DMS153 (cell line): ENCODE results near the gene SLC15A5.

Experiments used
- DNase-seq: peaks from one replicate; lab custom pipeline; 2025; lab: John Stamatoyannopoulos, UW

SLC15A5 gene

DNA sequence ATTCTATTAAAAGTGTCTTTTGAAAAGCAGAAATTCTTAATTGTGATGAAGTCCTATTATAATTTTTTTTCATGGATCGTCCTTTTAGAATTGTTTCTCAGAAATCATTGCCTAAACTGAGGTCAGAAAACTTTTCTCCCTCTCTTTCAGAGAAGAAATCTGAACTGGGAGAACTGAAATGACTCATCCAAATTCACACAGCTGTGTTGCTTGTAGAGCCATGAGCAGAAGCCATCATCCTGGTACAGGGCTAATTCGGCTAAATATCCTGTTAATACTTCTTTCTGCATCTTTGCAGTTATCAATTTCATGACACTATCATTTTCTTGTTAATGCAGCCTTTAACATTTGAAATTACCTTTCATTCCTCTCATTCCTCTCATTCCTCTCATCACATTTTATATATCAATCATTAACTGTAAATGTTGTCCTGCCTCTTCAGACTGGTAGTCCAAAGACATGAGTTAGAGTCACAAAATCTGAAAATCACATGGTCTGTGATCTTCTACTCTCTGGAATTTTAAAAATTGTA lies 15.5 kb downstream of the SLC15A5 start:
- no peak for DNase-seq

DNA sequence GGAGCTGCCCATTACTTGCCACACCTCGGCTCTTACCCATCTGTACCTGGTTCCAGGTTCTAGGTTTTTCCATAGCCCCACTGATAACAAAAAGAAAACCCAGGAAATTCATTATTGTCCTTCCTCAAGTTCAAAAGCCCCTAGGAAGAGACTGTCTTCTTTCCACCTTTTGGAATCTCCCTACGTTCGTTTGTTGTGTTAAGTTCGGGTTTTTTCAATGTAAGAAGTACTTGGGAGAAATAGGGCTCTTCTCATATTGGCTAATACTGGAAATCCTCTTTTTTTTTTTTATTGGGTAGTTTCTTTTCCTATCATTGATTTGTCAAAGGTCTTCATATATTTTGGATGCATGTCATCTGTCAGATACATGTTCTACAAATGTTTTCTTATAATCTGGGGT lies 17.3 kb downstream of the SLC15A5 start:
- DNase-seq: no peak

- DNase-seq: no peak
These were observed 18.5 kb downstream of the SLC15A5 start for GRCh38 chr12:16258963-16259362.

DNA sequence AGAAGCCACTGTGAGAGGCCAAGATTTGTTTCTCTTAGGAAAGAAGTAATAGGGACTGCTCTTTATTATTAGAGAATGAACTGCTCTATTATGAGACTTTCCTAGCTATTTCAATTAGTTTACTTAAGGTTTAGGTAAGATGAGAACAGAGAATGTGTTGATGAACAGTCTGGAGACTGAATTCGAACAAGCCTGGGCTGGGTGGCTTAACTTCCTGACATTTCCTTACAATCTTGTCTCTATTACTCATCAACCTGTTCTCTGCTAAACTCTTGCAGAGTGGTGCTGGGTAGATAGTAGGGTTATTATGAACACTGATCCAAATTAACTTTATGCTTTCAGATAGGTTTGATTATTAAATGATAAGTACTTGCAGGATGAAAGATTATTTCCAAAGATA lies 31.2 kb downstream of the SLC15A5 start:
- no peak for DNase-seq

GRCh38 chr12:16245209-16245608 lies 32.3 kb downstream of the SLC15A5 start:
- DNase-seq: no peak

GRCh38 chr12:16243487-16244412 lies 33.7 kb downstream of the SLC15A5 start:
- DNase-seq: no peak

DNA sequence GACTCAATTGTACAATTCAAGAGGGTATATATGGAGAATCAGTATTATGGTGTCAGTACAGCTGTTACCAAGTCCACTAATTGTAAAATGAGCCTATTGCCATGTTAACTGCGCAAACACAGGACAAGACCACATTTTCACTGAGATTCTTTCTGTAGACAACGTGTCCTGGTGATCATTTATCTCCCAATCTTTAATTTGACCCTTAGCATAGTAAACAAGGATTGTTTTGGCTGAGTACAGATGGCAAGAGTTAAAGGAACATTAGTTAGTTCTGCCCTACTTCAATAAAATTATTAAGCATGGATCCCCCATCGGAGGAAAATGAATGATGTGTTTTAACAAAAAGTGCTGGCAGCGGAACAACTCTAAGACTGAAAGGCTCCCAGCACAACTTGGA lies 36.1 kb downstream of the SLC15A5 start:
- DNase-seq: no peak

DNA sequence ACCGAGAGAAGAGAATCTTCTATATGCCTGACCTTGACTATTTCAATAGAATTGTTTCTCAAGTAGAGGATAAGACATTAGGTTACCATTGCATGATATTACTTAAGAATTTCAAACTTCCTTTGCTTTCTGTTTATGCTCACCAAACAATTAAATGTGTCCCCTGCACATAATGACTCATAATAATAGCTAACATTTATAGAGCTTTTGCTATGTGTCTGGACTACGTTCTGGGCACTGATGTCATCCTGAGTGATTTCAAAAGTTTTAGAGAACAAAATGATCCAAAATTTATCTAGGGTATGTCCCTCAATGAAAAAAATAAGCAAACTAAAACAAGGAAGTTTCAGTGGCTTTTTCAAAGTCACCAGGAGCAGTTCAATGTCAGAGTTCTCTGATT lies 38.8 kb downstream of the SLC15A5 start:
- no peak for DNase-seq

GRCh38 chr12:16229676-16230075 lies 47.8 kb downstream of the SLC15A5 start:
- DNase-seq: no peak

DNA sequence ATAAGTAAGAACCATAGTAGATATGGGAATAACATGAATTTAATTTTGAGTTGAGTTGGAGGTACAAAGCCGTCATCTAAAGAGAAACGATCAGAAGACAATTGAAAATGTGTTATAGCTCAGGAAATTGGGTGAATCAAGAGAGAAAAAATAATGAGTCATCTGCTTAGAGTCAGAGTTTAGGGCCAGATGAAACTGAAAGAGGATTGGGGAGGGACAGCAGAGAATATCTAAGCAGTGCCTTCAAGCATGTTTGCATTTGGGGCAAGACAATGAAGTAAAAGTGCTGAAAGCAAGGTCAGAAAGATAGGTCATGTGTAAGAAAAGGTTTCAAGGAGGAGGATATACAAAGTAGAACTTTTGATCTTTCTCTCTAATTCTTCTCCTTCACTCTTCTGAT lies 49.4 kb downstream of the SLC15A5 start:
- DNase-seq: no peak

DNA sequence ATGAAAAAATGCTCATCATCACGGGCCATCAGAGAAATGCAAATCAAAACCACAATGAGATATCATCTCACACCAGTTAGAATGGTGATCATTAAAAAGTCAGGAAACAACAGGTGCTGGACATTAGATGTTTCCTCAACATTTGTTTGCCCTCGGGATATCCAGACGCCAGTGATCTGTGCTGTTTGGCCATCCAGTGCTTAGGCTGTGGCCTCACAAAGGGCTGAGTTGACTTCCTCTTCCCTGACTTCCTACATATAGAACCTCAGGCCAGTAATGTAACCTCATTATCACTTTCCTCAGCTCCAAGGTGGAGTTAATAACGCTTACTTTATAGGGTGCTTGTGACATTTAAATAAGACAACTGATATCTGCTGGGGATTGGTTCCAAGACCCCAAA lies 51.8 kb downstream of the SLC15A5 start:
- DNase-seq: no peak

DNA sequence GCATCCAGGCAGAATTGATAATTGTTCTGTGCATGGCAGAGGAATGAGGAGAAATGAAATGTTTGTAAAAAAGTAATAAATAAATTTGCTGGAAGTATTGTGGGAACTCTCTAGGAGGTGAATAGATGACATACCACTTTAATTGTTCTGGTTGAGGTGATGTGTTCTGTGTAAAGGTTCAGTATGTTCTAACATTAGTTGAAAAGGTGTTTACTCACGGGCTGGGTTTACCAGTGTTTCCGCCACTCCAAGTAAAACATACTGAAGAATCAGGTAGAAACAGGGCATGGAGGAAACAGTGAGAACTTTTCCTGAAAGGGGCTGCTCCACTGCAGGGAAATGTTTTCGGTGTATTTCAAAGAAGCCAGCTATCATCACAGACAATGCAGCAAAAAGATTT lies 53.3 kb downstream of the SLC15A5 start:
- no peak for DNase-seq

DNA sequence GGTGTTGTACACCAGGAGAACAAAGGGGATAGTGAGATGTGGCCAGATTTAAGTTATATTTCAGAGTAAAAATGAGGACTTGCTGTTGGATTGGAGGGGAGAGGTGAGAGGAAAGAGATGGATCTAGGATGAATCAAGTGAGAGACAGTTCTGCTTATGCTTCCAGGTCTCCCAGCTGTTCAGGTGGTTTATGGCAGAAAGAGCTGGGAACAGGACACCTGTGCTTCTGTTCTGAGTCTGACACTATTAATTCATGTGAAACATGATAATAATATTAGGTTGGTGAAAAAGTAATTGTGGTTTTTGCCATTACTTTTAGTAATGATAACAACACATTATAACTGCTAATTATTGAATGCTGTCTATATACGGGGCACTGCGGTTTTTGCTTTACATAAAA lies 55.7 kb downstream of the SLC15A5 start:
- no peak for DNase-seq

- no peak for DNase-seq
These were observed 57.4 kb downstream of the SLC15A5 start for GRCh38 chr12:16220120-16220519.

GRCh38 chr12:16218934-16219751 lies 58.3 kb downstream of the SLC15A5 start:
- no peak for DNase-seq

DNA sequence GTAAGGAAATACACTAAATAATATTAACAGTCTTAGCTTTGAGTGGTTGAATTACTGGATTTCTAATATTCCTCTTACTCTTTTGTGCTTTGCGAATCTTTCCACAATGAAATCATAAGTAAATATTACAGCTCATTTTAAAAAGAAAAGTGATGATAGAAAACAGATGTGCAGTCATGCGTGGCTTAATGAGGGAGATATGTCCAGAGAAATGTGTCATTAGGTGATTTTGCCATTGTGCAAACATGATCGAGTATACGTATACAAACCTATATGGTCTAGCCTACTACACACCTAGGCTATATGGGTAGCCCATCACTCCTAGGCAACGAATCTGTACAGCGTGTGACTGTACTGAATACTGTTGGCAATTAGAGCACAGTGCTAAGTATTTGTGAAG lies 59.3 kb downstream of the SLC15A5 start:
- DNase-seq: no peak

DNA sequence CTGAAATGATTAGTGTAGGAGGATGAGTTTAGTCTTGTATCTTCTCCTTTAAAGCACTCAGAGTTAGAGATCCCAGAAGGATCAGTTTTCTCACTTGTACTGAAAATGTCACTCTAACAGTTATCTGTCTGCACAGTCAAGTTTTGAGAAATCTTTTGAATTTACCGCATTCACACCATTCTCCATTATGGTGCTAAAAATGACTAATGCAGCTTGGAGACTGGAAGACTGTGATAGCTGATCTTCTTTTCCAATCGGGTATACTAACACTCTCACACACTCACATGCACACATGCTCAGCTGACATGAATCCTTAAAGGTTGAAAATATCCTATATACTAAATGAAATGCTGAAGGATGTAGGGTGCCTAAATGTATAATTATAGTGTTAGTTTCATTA lies 65.8 kb downstream of the SLC15A5 start:
- no peak for DNase-seq

DNA sequence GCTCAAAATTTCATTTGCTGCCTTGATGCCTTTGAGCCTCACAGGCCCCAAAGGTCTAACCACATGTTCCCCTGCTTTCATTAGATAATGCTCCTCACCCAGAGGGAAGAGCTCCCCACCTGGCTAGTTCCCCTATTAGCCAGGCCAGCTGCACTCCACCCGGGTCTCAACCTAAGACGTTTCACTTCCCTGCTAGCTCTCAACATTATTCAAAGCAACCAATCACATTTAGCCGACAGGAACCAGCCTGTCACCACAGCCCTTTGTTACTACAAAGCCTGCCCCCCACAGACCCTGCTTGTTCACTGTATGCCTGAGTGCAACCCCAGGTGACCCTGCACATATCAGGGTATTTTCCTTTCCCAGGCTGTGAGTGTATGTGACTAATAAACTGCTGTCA lies 78.6 kb downstream of the SLC15A5 start:
- no peak for DNase-seq

GRCh38 chr12:16197600-16197999 lies 79.9 kb downstream of the SLC15A5 start:
- DNase-seq: no peak

DNA sequence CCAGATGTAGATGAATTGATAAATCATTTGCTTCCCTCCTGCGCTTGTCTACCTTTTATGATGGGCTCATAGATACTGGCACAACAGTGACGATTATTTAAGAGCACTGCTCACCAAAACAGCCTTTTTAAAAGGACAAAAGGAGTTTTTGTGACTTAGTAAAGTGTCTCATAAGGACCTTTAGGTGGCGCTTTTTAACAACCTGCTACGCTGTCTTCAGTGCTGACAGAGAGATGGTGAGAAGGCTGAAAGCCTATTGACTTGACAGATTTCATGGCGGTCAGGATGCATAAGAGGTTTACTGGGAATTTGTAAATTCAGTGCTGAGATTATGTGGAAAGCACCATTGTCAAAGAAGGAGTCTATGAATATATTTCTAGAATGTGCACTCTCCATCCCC lies 87.6 kb downstream of the SLC15A5 start:
- DNase-seq: peak; percentile 45

GRCh38 chr12:16187660-16188059 lies 89.8 kb downstream of the SLC15A5 start:
- peak; percentile 73 for DNase-seq

- no peak for DNase-seq
These were observed 92.8 kb downstream of the SLC15A5 start for GRCh38 chr12:16184681-16185080.

- no peak for DNase-seq
These were observed 93.9 kb downstream of the SLC15A5 start for GRCh38 chr12:16183541-16183940.
